Fibroblast of the aortic adventitia (primary cell): ENCODE results near the gene CINP. TPM values are rescaled to one million over a fixed set of nuclear protein-coding genes. Genes with fewer than 3 reads are reported as not detected.

Experiments
- DNase-seq: peaks from one replicate; pipeline ENCODE4 v3.0.0-alpha.2; 2010; ENCODE audit warnings: low read depth
- H3K4me3 ChIP-seq: 2 replicates; pipeline ENCODE4 v1.5.1; 2011; ENCODE audit warnings: low read depth, mild to moderate bottlenecking, control low read depth, low read length, moderate library complexity
- CTCF ChIP-seq: IDR thresholded peaks from 2 replicates; pipeline ENCODE4 v1.5.1; 2011; ENCODE audit warnings: mild to moderate bottlenecking, low read length, control low read depth, inconsistent platforms; ENCODE audit not compliant: insufficient read depth
- total RNA-seq: library from RNA; depleted of rRNA; stranded (reverse); fragments of >200 nt; gene quantifications from 2 replicates; pipeline ENCODE4 v1.2.3, GENCODE V29; 2012; ENCODE audit warnings: low replicate concordance

CINP gene
- 41.9 and 70.3 TPM in 2 replicates for total RNA-seq

GRCh38 chr14:102362545-102363181 is at the start of gene CINP, which contains the start of gene TECPR2:
CINP (minus strand) TSS chr14:102362890; CDS start chr14:102362851, 39 bp downstream.
TECPR2 (plus strand) TSS chr14:102362941; CDS start chr14:102376722, 13,781 bp downstream.
- peak within 1 kb of the TSS; percentile 88 for H3K4me3 ChIP-seq
- DNase-seq, result peak; percentile 93
- TF ChIP-seq CTCF, result no peak

GRCh38 chr14:102408724-102409123 is 46.0 kb upstream of the CINP start:
- no peak overlapping the region for H3K4me3 ChIP-seq
- TF ChIP-seq CTCF, result no peak
- DNase-seq, result peak; percentile 6

- TF ChIP-seq CTCF, result no peak
- no peak for DNase-seq
- H3K4me3 ChIP-seq, result no peak overlapping the region
Measured at GRCh38 chr14:102407258-102407657, 44.6 kb upstream of the CINP start.

- no peak for DNase-seq
- no peak overlapping the region for H3K4me3 ChIP-seq
- no peak for TF ChIP-seq CTCF
Measured at GRCh38 chr14:102403028-102403427, 40.3 kb upstream of the CINP start.

- no peak for DNase-seq
- H3K4me3 ChIP-seq, result no peak overlapping the region
Measured at GRCh38 chr14:102396521-102396920, 33.8 kb upstream of the CINP start.

GRCh38 chr14:102394717-102395375 is 32.2 kb upstream of the CINP start:
- no peak for TF ChIP-seq CTCF
- DNase-seq, result no peak
- no peak overlapping the region for H3K4me3 ChIP-seq

More at GRCh38 chr14:102396521-102396920, 33.8 kb upstream of the CINP start:
- TF ChIP-seq CTCF, result no peak
